Activated CD4-positive, alpha-beta T cell treated with anti-CD3 and anti-CD28 coated beads for 4 hours (primary cell): ENCODE results near the gene GRK5.
"Not testable (repeated sequence)": the region's sequence is repeated elsewhere in the genome, so short reads cannot be mapped to it uniquely, and the experiment has no call there.

Experiments
- DNase-seq, 2 donors: peaks; one replicate each; pipeline ENCODE4 v3.0.0-alpha.2; 2020

Gene GRK5

GRCh38 chr10:119252470-119253151 lies 45.2 kb downstream of the GRK5 start:
- no peak for DNase-seq

- DNase-seq, result peak; percentile 37 to 38
Observed at GRCh38 chr10:119253433-119254174, 46.2 kb downstream of the GRK5 start.

- no peak for DNase-seq
Observed at GRCh38 chr10:119254335-119254734, 47.0 kb downstream of the GRK5 start.

- DNase-seq, result no peak
Observed at GRCh38 chr10:119256030-119256429, 48.7 kb downstream of the GRK5 start.

- no peak for DNase-seq
Observed at GRCh38 chr10:119256897-119257296, 49.5 kb downstream of the GRK5 start.

- DNase-seq, result no peak
Observed at GRCh38 chr10:119257899-119258419, 50.6 kb downstream of the GRK5 start.

- no peak for DNase-seq
Observed at GRCh38 chr10:119259345-119259744, 52.0 kb downstream of the GRK5 start.

- not testable (repeated sequence) for DNase-seq
Observed at GRCh38 chr10:119261016-119261415, 53.6 kb downstream of the GRK5 start.

- no peak for DNase-seq
Observed at GRCh38 chr10:119263951-119264617, 56.7 kb downstream of the GRK5 start.

- no peak for DNase-seq
Observed at GRCh38 chr10:119265691-119266090, 58.3 kb downstream of the GRK5 start.

- DNase-seq, result no peak
Observed at GRCh38 chr10:119267384-119267783, 60.0 kb downstream of the GRK5 start.

GRCh38 chr10:119268428-119268827 lies 61.1 kb downstream of the GRK5 start:
- DNase-seq, result no peak

- DNase-seq, result peak; percentile 47 to 60
Observed at GRCh38 chr10:119268871-119269506, 61.6 kb downstream of the GRK5 start.

- DNase-seq, result no peak
Observed at GRCh38 chr10:119269737-119270136, 62.4 kb downstream of the GRK5 start.

GRCh38 chr10:119270762-119271366 lies 63.5 kb downstream of the GRK5 start:
- peak in 1 of 2 donors; percentile 34 for DNase-seq

- not testable (repeated sequence) for DNase-seq
Observed at GRCh38 chr10:119272338-119272734, 65.0 kb downstream of the GRK5 start.

- DNase-seq, result no peak
Observed at GRCh38 chr10:119272736-119273135, 65.4 kb downstream of the GRK5 start.

GRCh38 chr10:119273413-119273812 lies 66.0 kb downstream of the GRK5 start:
- DNase-seq, result no peak

- DNase-seq, result no peak
Observed at GRCh38 chr10:119274519-119275045, 67.2 kb downstream of the GRK5 start.

- DNase-seq, result no peak
Observed at GRCh38 chr10:119275085-119275484, 67.7 kb downstream of the GRK5 start.

GRCh38 chr10:119276194-119276593 lies 68.8 kb downstream of the GRK5 start:
- not testable (repeated sequence) for DNase-seq

GRCh38 chr10:119278126-119278709 lies 70.8 kb downstream of the GRK5 start:
- DNase-seq, result no peak
